ENCODE results near the gene NEK7.

The NEK7 gene

GRCh38 chr1:198162091-198162767 lies 5.4 kb downstream of the NEK7 start:
- TF ChIP-seq ZFX (IDR thresholded peaks at IDR 0.05; ENCODE audit: borderline replicate concordance) (no peak), CTCF (IDR thresholded peaks at IDR 0.05) (no peak)
- H3K27ac ChIP-seq: no peak overlapping the region

GRCh38 chr1:198165927-198166647 lies 9.3 kb downstream of the NEK7 start:
- H3K27ac ChIP-seq: no peak overlapping the region
- TF ChIP-seq ZFX (IDR thresholded peaks at IDR 0.05; ENCODE audit: borderline replicate concordance) (no peak), CTCF (IDR thresholded peaks at IDR 0.05) (no peak)

GRCh38 chr1:198166900-198167299 lies 10.1 kb downstream of the NEK7 start:
- no peak overlapping the region for H3K27ac ChIP-seq
- TF ChIP-seq CTCF (IDR thresholded peaks at IDR 0.05): no peak
- TF ChIP-seq ZFX (IDR thresholded peaks at IDR 0.05; ENCODE audit: borderline replicate concordance): no peak

- TF ChIP-seq CTCF (IDR thresholded peaks at IDR 0.05) (no peak), ZFX (IDR thresholded peaks at IDR 0.05; ENCODE audit: borderline replicate concordance) (no peak)
- no peak overlapping the region for H3K27ac ChIP-seq
These were observed 10.7 kb downstream of the NEK7 start for GRCh38 chr1:198167436-198167934.

- TF ChIP-seq CTCF (IDR thresholded peaks at IDR 0.05) (no peak), ZFX (IDR thresholded peaks at IDR 0.05; ENCODE audit: borderline replicate concordance) (no peak)
- H3K27ac ChIP-seq: no peak overlapping the region
These were observed 11.4 kb downstream of the NEK7 start for GRCh38 chr1:198168227-198168626.

- TF ChIP-seq CTCF (IDR thresholded peaks at IDR 0.05): no peak
- no peak for TF ChIP-seq ZFX (IDR thresholded peaks at IDR 0.05; ENCODE audit: borderline replicate concordance)
- H3K27ac ChIP-seq: no peak overlapping the region
These were observed 12.9 kb downstream of the NEK7 start for GRCh38 chr1:198169672-198170071.
